K562 (cell line): ENCODE data around the gene AMBRA1. TPM values are rescaled to one million over a fixed set of nuclear protein-coding genes. Genes with fewer than 3 reads are reported as not detected.

Experiments
- ATAC-seq: fragments of 200-7000 bp; cut with Tn5 transposase; 3 replicates; pipeline ENCODE4 v1.9.1; 2020; ENCODE audit warnings: moderate library complexity
- BruUV-seq: library from RNA; stranded (reverse); fragments of 400-500 nt; replicated peaks from 2 replicates; lab custom pipeline; 2021; lab: Mats Ljungman, UMichigan
- CTCF ChIA-PET: fragments of 300-600 bp; formaldehyde crosslinking; extraction: SDS; loops from one replicate; lab custom pipeline; 2021; ENCODE audit warnings: low intra/inter-chr PET ratio; lab: Yijun Ruan, JAX
- POLR2A ChIA-PET: fragments of 300-600, 350-650 bp; sonication (Branson Sonifier 250); formaldehyde crosslinking; extraction: SDS; loops from one replicate; lab custom pipeline; 2021; ENCODE audit warnings: antibody characterized with exemption, inconsistent platforms; lab: Yijun Ruan, JAX
- DNase-seq, 4 experiments: peaks; one replicate each; pipeline versions ENCODE4 v3.0.0 to v3.0.0-alpha.2; 2011 to 2018; ENCODE audit warnings: low spot score in 3 of 4, mixed read lengths in 3 of 4; ENCODE audit errors: extremely low read depth in 1 of 4
- FAIRE-seq: peaks from 2 replicates; lab custom pipeline; 2011; peaks lifted over from hg19 to GRCh38; lab: Jason Lieb, UNC
- H2AFZ ChIP-seq: 2 replicates; pipeline ENCODE4 v1.6.0; 2011; ENCODE audit warnings: low read depth, low read length, control low read depth, inconsistent platforms
- H3K27ac ChIP-seq: fragments of 200-600 bp; 3 replicates; pipeline ENCODE4 v1.8.0; 2011; ENCODE audit warnings: low read depth, mild to moderate bottlenecking, control low read depth, inconsistent platforms, low read length, moderate library complexity, mixed read lengths; ENCODE audit errors: extremely low read depth
- H3K27me3 ChIP-seq, 2 experiments: fragments of 300-600 bp in 1 of 2; 2 replicates in 1 of 2; 3 replicates in 1 of 2; pipeline versions ENCODE4 v1.6.0 to v1.8.0; 2011; ENCODE audit warnings: inconsistent platforms in 2 of 2, low read length in 2 of 2, mild to moderate bottlenecking in 1 of 2, mixed read lengths in 1 of 2, moderate library complexity in 1 of 2; ENCODE audit not compliant: control insufficient read depth in 2 of 2, insufficient read depth in 2 of 2
- H3K36me3 ChIP-seq: fragments of 300-600 bp; 3 replicates; pipeline ENCODE4 v1.8.0; 2011; ENCODE audit warnings: mild to moderate bottlenecking, low read length, inconsistent platforms; ENCODE audit not compliant: control insufficient read depth, insufficient read depth
- H3K4me1 ChIP-seq, 2 experiments: fragments of 200-600 bp in 1 of 2; replicated peaks in 1 of 2; 2 replicates in 1 of 2; 3 replicates in 1 of 2; pipeline versions ENCODE4 v1.5.1 to v1.8.0; 2011; ENCODE audit warnings: inconsistent platforms in 2 of 2, low read length in 2 of 2, mild to moderate bottlenecking in 1 of 2, mixed read lengths in 1 of 2, moderate library complexity in 1 of 2; ENCODE audit not compliant: control insufficient read depth in 2 of 2, insufficient read depth in 2 of 2
- H3K4me2 ChIP-seq: 2 replicates; pipeline ENCODE4 v1.6.1; 2011; ENCODE audit warnings: low read length, control low read depth, inconsistent platforms, mixed read lengths; ENCODE audit not compliant: insufficient read depth
- H3K4me3 ChIP-seq: fragments of 200-600 bp; sonication (generic), shearing (Covaris generic); 2 replicates; pipeline ENCODE4 v1.5.1; 2016; ENCODE audit warnings: control low read depth, inconsistent platforms
- H3K79me2 ChIP-seq: fragments of 200-600 bp; 3 replicates; pipeline ENCODE4 v1.8.0; 2011; ENCODE audit warnings: low read length, inconsistent platforms; ENCODE audit not compliant: control insufficient read depth, insufficient read depth
- H3K9ac ChIP-seq, 2 experiments: 2 replicates each; pipeline versions ENCODE4 v1.6.0 to v1.6.1; 2011; ENCODE audit warnings: low read depth in 2 of 2, low read length in 2 of 2, control low read depth in 1 of 2, inconsistent platforms in 1 of 2, mild to moderate bottlenecking in 1 of 2, mixed read lengths in 1 of 2; ENCODE audit not compliant: insufficient read depth in 1 of 2
- H3K9me1 ChIP-seq: one replicate; pipeline ENCODE4 v1.6.0; 2011; ENCODE audit warnings: inconsistent platforms, mild to moderate bottlenecking, low read length, moderate library complexity; ENCODE audit not compliant: control insufficient read depth, insufficient read depth
- H3K9me3 ChIP-seq: replicated peaks from 2 replicates; pipeline ENCODE4 v1.5.1; 2011; ENCODE audit warnings: low read depth, low read length, inconsistent platforms; ENCODE audit not compliant: control insufficient read depth, insufficient read depth
- H4K20me1 ChIP-seq: replicated peaks from 2 replicates; pipeline ENCODE4 v1.6.1; 2011; ENCODE audit warnings: low read length, inconsistent platforms, mixed read lengths; ENCODE audit not compliant: control insufficient read depth, insufficient read depth
- BRF1 ChIP-seq: IDR thresholded peaks from 3 replicates; pipeline ENCODE4 v1.6.1; 2011; ENCODE audit warnings: borderline replicate concordance, mild to moderate bottlenecking; ENCODE audit not compliant: insufficient read length; ENCODE audit errors: extremely low read depth
- EP400 ChIP-seq: fragments of 450-650 bp; IDR thresholded peaks from 2 replicates; pipeline ENCODE4 v1.6.1; 2017; ENCODE audit warnings: antibody characterized with exemption, mild to moderate bottlenecking, moderate library complexity
- SETDB1 ChIP-seq: IDR thresholded peaks from one replicate; pipeline ENCODE4 v1.6.1; 2012; ENCODE audit warnings: low read length, control low read depth, inconsistent platforms
- ZNF140 ChIP-seq: fragments of 250-450 bp; sonication (Bioruptor Pico); IDR thresholded peaks from 2 replicates; pipeline ENCODE4 v1.8.0; 2021; ENCODE audit warnings: moderate library complexity, mild to moderate bottlenecking, inconsistent platforms
- ZNF143 ChIP-seq: sonication (generic); formaldehyde crosslinking; IDR thresholded peaks from 2 replicates; pipeline ENCODE4 v1.9.0; 2022; ENCODE audit warnings: mild to moderate bottlenecking, missing genetic modification reagents
- WGBS: fragments of 100-300 bp; shearing (Covaris generic); methylation state at CpG from one replicate; pipeline ENCODE4 v1.1.6; 2016; ENCODE audit warnings: low coverage, mixed read lengths; ENCODE audit not compliant: insufficient coverage; ENCODE audit errors: missing lambda C conversion rate; 5-methylcytosine and 5-hydroxymethylcytosine counted together
- in situ Hi-C: fragments of 300-500 bp; cut with MboI; formaldehyde crosslinking; loops from 4 replicates; pipeline ENCODE4 v1.15.0; 2018; ENCODE audit warnings: inconsistent platforms, mixed read lengths
- intact Hi-C: fragments of 100-400 bp; cut with micrococcal nuclease; formaldehyde crosslinking; loops from 2 replicates; pipeline ENCODE4 v1.14.2; 2022
- polyA plus RNA-seq, 8 experiments: library from polyadenylated mRNA; depleted of rRNA in 4 of 8; stranded (reverse) in 5 of 8; unstranded in 3 of 8; fragments of >200 nt; fragmentation: Nextera tagmentation in 2 of 8; fragmentation: Illumina TruSeq in 1 of 8; extraction: Ambion mirVana in 2 of 8; extraction: Trizol in 1 of 8; gene quantifications; 2 replicates each; pipeline versions ENCODE4 v1.2.1 to v1.2.3, GENCODE V29; 2011 to 2014; ENCODE audit warnings: inconsistent platforms in 1 of 8, missing spikeins in 1 of 8
- total RNA-seq, 7 experiments: library from RNA; depleted of rRNA in 6 of 7; stranded (reverse); fragments of >200 nt in 6 of 7; fragmentation: Illumina TruSeq in 2 of 7; extraction: Trizol in 2 of 7; gene quantifications; 2 replicates each; pipeline versions ENCODE4 v1.2.1 to v1.2.3, GENCODE V29; 2011 to 2021; ENCODE audit warnings: low replicate concordance in 1 of 7
- TF ChIP-seq, protein P1 (sequence below): sonication (generic); formaldehyde crosslinking; IDR thresholded peaks from 2 replicates; pipeline ENCODE4 v1.8.1; 2023; ENCODE audit warnings: mild to moderate bottlenecking, missing genetic modification reagents
- TF ChIP-seq, protein P2 (sequence below), 2 experiments: fragments of 450-650 bp; IDR thresholded peaks; 2 replicates each; pipeline ENCODE4 v1.6.1; 2016; ENCODE audit warnings: mild to moderate bottlenecking in 2 of 2, borderline replicate concordance in 1 of 2, low read depth in 1 of 2, moderate library complexity in 1 of 2

The AMBRA1 gene
- total and polyA plus RNA-seq, 9 of the 15 experiments (the other 6 are each of a cell fraction or from before 2014, with no cell fraction given), result 0.15 to 24.5 (median 13.0) TPM

GRCh38 chr11:46387919-46388618, 205.8 kb downstream of the AMBRA1 start (continued):
- TF ChIP-seq, protein P1, sequence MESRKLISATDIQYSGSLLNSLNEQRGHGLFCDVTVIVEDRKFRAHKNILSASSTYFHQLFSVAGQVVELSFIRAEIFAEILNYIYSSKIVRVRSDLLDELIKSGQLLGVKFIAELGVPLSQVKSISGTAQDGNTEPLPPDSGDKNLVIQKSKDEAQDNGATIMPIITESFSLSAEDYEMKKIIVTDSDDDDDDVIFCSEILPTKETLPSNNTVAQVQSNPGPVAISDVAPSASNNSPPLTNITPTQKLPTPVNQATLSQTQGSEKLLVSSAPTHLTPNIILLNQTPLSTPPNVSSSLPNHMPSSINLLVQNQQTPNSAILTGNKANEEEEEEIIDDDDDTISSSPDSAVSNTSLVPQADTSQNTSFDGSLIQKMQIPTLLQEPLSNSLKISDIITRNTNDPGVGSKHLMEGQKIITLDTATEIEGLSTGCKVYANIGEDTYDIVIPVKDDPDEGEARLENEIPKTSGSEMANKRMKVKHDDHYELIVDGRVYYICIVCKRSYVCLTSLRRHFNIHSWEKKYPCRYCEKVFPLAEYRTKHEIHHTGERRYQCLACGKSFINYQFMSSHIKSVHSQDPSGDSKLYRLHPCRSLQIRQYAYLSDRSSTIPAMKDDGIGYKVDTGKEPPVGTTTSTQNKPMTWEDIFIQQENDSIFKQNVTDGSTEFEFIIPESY, result peak; percentile 34; the same call in 1 of the 2 replicates

GRCh38 chr11:46387456-46387855, 206.4 kb downstream of the AMBRA1 start:
- POLR2A ChIA-PET, result interaction anchor here (0.6 to 0.9 kb wide), 2 partner anchors 20 to 27 kb away, joined by 3 read pairs; no protein-coding TSS in a partner anchor
- CTCF ChIA-PET, result no interaction called here
- Histone ChIP-seq H3K4me1 (peaks cover 21 to 83% of the 10 kb centered on the region in 2 experiments), H4K20me1 (peaks cover 3% of the 10 kb centered on the region; the same call in 1 of the 2 replicates), H3K4me2 (no peak overlapping the region), H3K4me3 (no peak overlapping the region), H3K9ac (0 out of 4 replicates have a peak overlapping the region, but pooled peaks of 1 of the 2 experiments have one; percentile 49), H3K9me3 (no peaks in the 10 kb centered on the region), H3K27ac (no peak overlapping the region), H2AFZ (no peak overlapping the region), H3K9me1 (peaks cover 5% of the 10 kb centered on the region), H3K27me3 (peaks cover 0 to 11% of the 10 kb centered on the region in 2 experiments; a peak in 1 of 5 replicates), H3K36me3 (peaks cover 17% of the 10 kb centered on the region; the same call in 1 of the 3 replicates), H3K79me2 (peaks cover 8% of the 10 kb centered on the region)
- TF ChIP-seq, protein P2, sequence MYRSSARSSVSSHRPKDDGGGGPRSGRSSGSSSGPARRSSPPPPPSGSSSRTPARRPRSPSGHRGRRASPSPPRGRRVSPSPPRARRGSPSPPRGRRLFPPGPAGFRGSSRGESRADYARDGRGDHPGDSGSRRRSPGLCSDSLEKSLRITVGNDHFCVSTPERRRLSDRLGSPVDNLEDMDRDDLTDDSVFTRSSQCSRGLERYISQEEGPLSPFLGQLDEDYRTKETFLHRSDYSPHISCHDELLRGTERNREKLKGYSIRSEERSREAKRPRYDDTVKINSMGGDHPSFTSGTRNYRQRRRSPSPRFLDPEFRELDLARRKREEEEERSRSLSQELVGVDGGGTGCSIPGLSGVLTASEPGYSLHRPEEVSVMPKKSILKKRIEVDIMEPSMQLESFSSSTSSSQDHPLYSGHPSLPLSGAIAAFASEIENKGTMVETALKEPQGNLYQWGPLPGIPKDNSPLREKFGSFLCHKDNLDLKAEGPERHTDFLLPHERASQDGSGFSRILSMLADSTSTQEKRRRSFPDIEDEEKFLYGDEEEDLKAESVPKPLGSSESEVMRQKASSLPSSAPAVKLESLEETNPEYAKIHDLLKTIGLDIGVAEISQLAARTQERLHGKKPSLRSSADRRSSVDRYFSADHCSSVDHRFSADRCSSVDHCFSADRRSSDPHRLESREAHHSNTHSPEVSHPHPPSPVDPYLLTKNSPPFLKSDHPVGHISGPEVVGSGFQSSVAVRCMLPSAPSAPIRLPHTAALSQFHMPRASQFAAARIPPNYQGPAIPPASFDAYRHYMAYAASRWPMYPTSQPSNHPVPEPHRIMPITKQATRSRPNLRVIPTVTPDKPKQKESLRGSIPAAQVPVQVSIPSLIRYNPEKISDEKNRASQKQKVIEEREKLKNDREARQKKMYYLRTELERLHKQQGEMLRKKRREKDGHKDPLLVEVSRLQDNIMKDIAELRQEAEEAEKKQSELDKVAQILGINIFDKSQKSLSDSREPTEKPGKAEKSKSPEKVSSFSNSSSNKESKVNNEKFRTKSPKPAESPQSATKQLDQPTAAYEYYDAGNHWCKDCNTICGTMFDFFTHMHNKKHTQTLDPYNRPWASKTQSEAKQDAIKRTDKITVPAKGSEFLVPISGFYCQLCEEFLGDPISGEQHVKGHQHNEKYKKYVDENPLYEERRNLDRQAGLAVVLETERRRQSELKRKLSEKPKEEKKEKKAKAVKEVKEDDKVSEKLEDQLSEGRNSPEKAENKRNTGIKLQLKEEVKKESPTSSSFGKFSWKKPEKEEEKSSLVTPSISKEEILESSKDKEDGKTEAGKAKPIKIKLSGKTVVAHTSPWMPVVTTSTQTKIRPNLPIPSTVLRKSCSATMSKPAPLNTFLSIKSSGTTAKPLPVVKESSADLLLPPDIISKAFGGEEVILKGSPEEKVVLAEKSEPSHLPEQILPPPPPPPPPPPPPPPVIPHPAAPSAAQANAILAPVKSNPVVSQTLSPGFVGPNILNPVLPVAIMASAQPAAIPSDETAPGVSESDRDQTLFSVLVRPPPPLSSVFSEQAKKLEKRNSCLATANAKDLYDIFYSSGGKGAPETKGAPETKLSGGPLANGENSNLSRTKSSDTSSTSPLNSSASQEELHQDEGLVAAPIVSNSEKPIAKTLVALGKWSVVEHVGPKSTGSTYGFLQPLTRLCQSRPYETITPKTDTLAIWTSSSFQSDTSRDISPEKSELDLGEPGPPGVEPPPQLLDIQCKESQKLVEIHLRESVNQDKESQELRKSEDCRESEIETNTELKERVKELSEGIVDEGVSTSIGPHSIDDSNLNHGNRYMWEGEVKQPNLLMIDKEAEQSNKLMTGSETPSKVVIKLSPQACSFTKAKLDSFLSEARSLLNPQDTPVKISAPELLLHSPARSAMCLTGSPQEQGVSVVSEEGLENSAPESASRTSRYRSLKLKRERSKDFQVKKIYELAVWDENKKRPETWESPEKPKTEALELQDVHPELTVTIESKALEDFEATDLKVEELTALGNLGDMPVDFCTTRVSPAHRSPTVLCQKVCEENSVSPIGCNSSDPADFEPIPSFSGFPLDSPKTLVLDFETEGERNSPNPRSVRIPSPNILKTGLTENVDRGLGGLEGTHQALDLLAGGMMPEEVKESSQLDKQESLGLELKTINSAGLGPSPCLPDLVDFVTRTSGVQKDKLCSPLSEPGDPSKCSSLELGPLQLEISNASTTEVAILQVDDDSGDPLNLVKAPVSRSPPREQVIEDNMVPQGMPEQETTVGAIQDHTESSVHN (IDR thresholded peaks at IDR 0.05; ENCODE audit: borderline replicate concordance in 1 of 2, low read depth in 1 of 2), result no peak
- no peak for TF ChIP-seq ZNF143 (CRISPR knock-in tag)
- TF ChIP-seq ZNF140 (CRISPR knock-in tag), result no peak
- TF ChIP-seq BRF1, result no peak
- TF ChIP-seq EP400, result no peak
- TF ChIP-seq SETDB1, result no peak
- ATAC-seq, result no peak
- BruUV-seq, result no TSS peak
- 65% methylated on average over 5 of the region's 5 CpGs for WGBS
- no peak for FAIRE-seq
- in situ Hi-C loops, result no loop called here
- intact Hi-C loops, result loop anchor here (5.0 kb wide), 1 partner anchor 230 kb away; the partner anchor contains the start of genes ATG13 and HARBI1
- no peak for DNase-seq
